Measurements from ENCODE around the gene FAM114A1.

Gene FAM114A1

GRCh38 chr4:38994135-38994534 is 126.5 kb downstream of the FAM114A1 start:
- no peak overlapping the region for H3K4ac ChIP-seq (ENCODE audit: low read depth, low read length)
- H2BK120ac ChIP-seq (ENCODE audit: low read depth, low read length) = no peak overlapping the region
- H3K79me1 ChIP-seq (ENCODE audit: low read length) = no peaks in the 10 kb centered on the region
- no peak overlapping the region for H3K4me2 ChIP-seq (ENCODE audit: low read length)
- H3K56ac ChIP-seq (ENCODE audit: low read length) = no peak overlapping the region
- no peaks in the 10 kb centered on the region for H3K79me2 ChIP-seq (ENCODE audit: control insufficient read depth, insufficient read depth, low read length)
- H3K36me3 ChIP-seq (ENCODE audit: control insufficient read depth, insufficient read depth, low read length) = no peaks in the 10 kb centered on the region
- no peaks in the 10 kb centered on the region for H3K4me1 ChIP-seq (ENCODE audit: control insufficient read depth, low read depth, low read length)
- no peak overlapping the region for H2BK15ac ChIP-seq (replicated peaks; ENCODE audit: low read depth)
- no peak overlapping the region for H3K27ac ChIP-seq (ENCODE audit: low read depth, low read length)
- no peak overlapping the region for H2BK5ac ChIP-seq (ENCODE audit: low read length)
- no peak overlapping the region for H3K18ac ChIP-seq (ENCODE audit: low read length)
- no peaks in the 10 kb centered on the region for H3K27me3 ChIP-seq (ENCODE audit: insufficient read depth, low read length, poor library complexity)
- H3K9ac ChIP-seq (ENCODE audit: low read length) = no peak overlapping the region
- no CpG with 5 or more reads among the region's 4 CpGs for WGBS (ENCODE audit: extremely low coverage, insufficient coverage, low lambda C conversion rate)
- H4K8ac ChIP-seq (ENCODE audit: low read depth, low read length) = no peak overlapping the region
- no peak for DNase-seq
- no peak overlapping the region for H3K23ac ChIP-seq (ENCODE audit: low read length)
- H2AK5ac ChIP-seq (ENCODE audit: low read length) = no peak overlapping the region
- H3K4me3 ChIP-seq (ENCODE audit: low read length) = no peak overlapping the region
- H4K5ac ChIP-seq (ENCODE audit: low read length) = no peak overlapping the region

Small RNAs within 50 kb of the gene (small RNA-seq; reads per million reads assigned to genes)
- 31.0 reads per million, percentile 93 among the genes with 10 or more reads in this experiment for gene MIR574 (ENCODE audit: insufficient read depth)
